HEK293 (cell line): Measurements from ENCODE around the gene PDCD4.
A peak's percentile ranks its signal among the peaks of the same experiment; 100 is the strongest.

Source experiments
- CTCF ChIA-PET: fragments of 350-600 bp; formaldehyde crosslinking; extraction: SDS; loops from one replicate; lab custom pipeline; 2021; ENCODE audit warnings: antibody characterized with exemption; lab: Yijun Ruan, JAX
- POLR2A ChIA-PET: fragments of 300-600 bp; formaldehyde crosslinking; extraction: SDS; loops from one replicate; lab custom pipeline; 2020; ENCODE audit warnings: antibody characterized with exemption, inconsistent platforms; lab: Yijun Ruan, JAX
- H3K27ac ChIP-seq: fragments of 200-500 bp; sonication (Bioruptor generic); 2 replicates; pipeline ENCODE4 v1.5.1; 2014; ENCODE audit warnings: low read depth, low read length, control low read depth, inconsistent platforms; ENCODE audit errors: extremely low read depth
- H3K36me3 ChIP-seq, 2 experiments: fragments of 200-500 bp in 1 of 2; sonication (Bioruptor generic) in 1 of 2; 1 replicate in 1 of 2; 2 replicates in 1 of 2; pipeline ENCODE4 v1.5.1; 2014 to 2017; ENCODE audit warnings: inconsistent platforms in 2 of 2, low read length in 2 of 2; ENCODE audit not compliant: control insufficient read depth in 2 of 2, insufficient read depth in 1 of 2
- H3K4me1 ChIP-seq: fragments of 200-500 bp; sonication (Bioruptor generic); 2 replicates; pipeline ENCODE4 v1.5.1; 2014; ENCODE audit warnings: mild to moderate bottlenecking, low read length, inconsistent platforms; ENCODE audit not compliant: control insufficient read depth, insufficient read depth
- H3K4me3 ChIP-seq: 2 replicates; pipeline ENCODE4 v1.5.1; 2011; ENCODE audit warnings: low read depth, mild to moderate bottlenecking, control low read depth, low read length, moderate library complexity
- H3K9me3 ChIP-seq: fragments of 200-500 bp; sonication (Bioruptor generic); 2 replicates; pipeline ENCODE4 v1.5.1; 2014; ENCODE audit warnings: low read depth, low read length, inconsistent platforms; ENCODE audit not compliant: control insufficient read depth, insufficient read depth
- ELK4 ChIP-seq: IDR thresholded peaks from 2 replicates; pipeline ENCODE4 v1.6.1; 2011; ENCODE audit warnings: mild to moderate bottlenecking, low read depth, low read length, borderline replicate concordance
- FEZF1 ChIP-seq: fragments of 450-650 bp; formaldehyde crosslinking; IDR thresholded peaks from 2 replicates; pipeline ENCODE4 v1.5.1; 2016; ENCODE audit warnings: missing biosample characterization, missing genetic modification characterization
- HOXC10 ChIP-seq: sonication (generic); formaldehyde crosslinking; IDR thresholded peaks from 2 replicates; pipeline ENCODE4 v1.8.1; 2023; ENCODE audit warnings: mild to moderate bottlenecking, missing genetic modification reagents
- KLF9 ChIP-seq: fragments of 450-650 bp; formaldehyde crosslinking; IDR thresholded peaks from 2 replicates; pipeline ENCODE4 v1.5.1; 2016; ENCODE audit warnings: missing biosample characterization, missing genetic modification characterization, low read depth
- REST ChIP-seq: fragments of 450-650 bp; formaldehyde crosslinking; IDR thresholded peaks from 2 replicates; pipeline ENCODE4 v1.5.1; 2016; ENCODE audit warnings: missing biosample characterization, missing genetic modification characterization
- SALL2 ChIP-seq: fragments of 450-650 bp; formaldehyde crosslinking; IDR thresholded peaks from 2 replicates; pipeline ENCODE4 v1.5.0; 2017; ENCODE audit warnings: missing biosample characterization, mild to moderate bottlenecking, missing genetic modification characterization, borderline replicate concordance
- SCRT1 ChIP-seq: fragments of 450-650 bp; formaldehyde crosslinking; IDR thresholded peaks from 2 replicates; pipeline ENCODE4 v1.5.1; 2016; ENCODE audit warnings: missing biosample characterization, missing genetic modification characterization, borderline replicate concordance
- YY2 ChIP-seq: fragments of 450-650 bp; formaldehyde crosslinking; IDR thresholded peaks from 2 replicates; pipeline ENCODE4 v1.5.1; 2016; ENCODE audit warnings: missing biosample characterization, missing genetic modification characterization
- ZBTB11 ChIP-seq: fragments of 450-650 bp; formaldehyde crosslinking; conservative IDR thresholded peaks from 2 replicates; pipeline ENCODE4 v1.5.1; 2016; ENCODE audit warnings: low read depth, missing biosample characterization, missing genetic modification characterization
- ZFP69B ChIP-seq: fragments of 450-650 bp; formaldehyde crosslinking; IDR thresholded peaks from 2 replicates; pipeline ENCODE4 v1.5.1; 2016; ENCODE audit warnings: missing biosample characterization, missing genetic modification characterization
- ZNF140 ChIP-seq: fragments of 450-650 bp; formaldehyde crosslinking; IDR thresholded peaks from 2 replicates; pipeline ENCODE4 v1.5.1; 2016; ENCODE audit warnings: missing biosample characterization, missing genetic modification characterization
- ZNF146 ChIP-seq: fragments of 450-650 bp; formaldehyde crosslinking; IDR thresholded peaks from 2 replicates; pipeline ENCODE4 v1.5.1; 2016; ENCODE audit warnings: missing biosample characterization, missing genetic modification characterization
- ZNF18 ChIP-seq: fragments of 450-650 bp; formaldehyde crosslinking; IDR thresholded peaks from 2 replicates; pipeline ENCODE4 v1.5.1; 2016; ENCODE audit warnings: missing biosample characterization, missing genetic modification characterization
- ZNF19 ChIP-seq: fragments of 450-650 bp; formaldehyde crosslinking; IDR thresholded peaks from 2 replicates; pipeline ENCODE4; 2016; ENCODE audit warnings: missing biosample characterization, missing genetic modification characterization, low read depth
- ZNF423 ChIP-seq: fragments of 450-650 bp; formaldehyde crosslinking; IDR thresholded peaks from 2 replicates; pipeline ENCODE4 v1.5.1; 2016; ENCODE audit warnings: missing biosample characterization, missing genetic modification characterization
- ZNF473 ChIP-seq: fragments of 450-650 bp; formaldehyde crosslinking; IDR thresholded peaks from 2 replicates; pipeline ENCODE4 v1.5.1; 2017; ENCODE audit warnings: missing biosample characterization, missing genetic modification characterization
- ZNF600 ChIP-seq: fragments of 450-650 bp; formaldehyde crosslinking; IDR thresholded peaks from 2 replicates; pipeline ENCODE4 v1.5.1; 2016; ENCODE audit warnings: missing biosample characterization, missing genetic modification characterization
- ZNF623 ChIP-seq: fragments of 450-650 bp; formaldehyde crosslinking; IDR thresholded peaks from 2 replicates; pipeline ENCODE4 v1.5.1; 2016; ENCODE audit warnings: missing biosample characterization, missing genetic modification characterization
- ZNF639 ChIP-seq: fragments of 450-650 bp; formaldehyde crosslinking; IDR thresholded peaks from 2 replicates; pipeline ENCODE4 v1.5.1; 2016; ENCODE audit warnings: missing biosample characterization, missing genetic modification characterization
- ZNF660 ChIP-seq: fragments of 450-650 bp; IDR thresholded peaks from 2 replicates; pipeline ENCODE4 v1.5.1; 2018; ENCODE audit warnings: missing biosample characterization, mild to moderate bottlenecking, missing genetic modification characterization
- ZNF664 ChIP-seq: fragments of 450-650 bp; formaldehyde crosslinking; IDR thresholded peaks from 2 replicates; pipeline ENCODE4 v1.5.1; 2016; ENCODE audit warnings: missing biosample characterization, missing genetic modification characterization
- ZNF701 ChIP-seq: fragments of 450-650 bp; formaldehyde crosslinking; IDR thresholded peaks from 2 replicates; pipeline ENCODE4 v1.5.1; 2016; ENCODE audit warnings: missing biosample characterization, missing genetic modification characterization

Gene PDCD4

GRCh38 chr10:110859973-110860376, 11.8 kb upstream of the PDCD4 start (continued):
- TF ChIP-seq ZBTB11 (no peak), ZNF664 (tag by site-specific recombination) (0 out of 2 replicates have a peak, but pooled peaks have one; percentile 32), ZNF660 (tag by site-specific recombination) (no peak), ZNF701 (tag by site-specific recombination) (no peak), SALL2 (no peak), FEZF1 (tag by site-specific recombination) (peak; percentile 68), ZNF18 (tag by site-specific recombination) (peak; percentile 58), ZFP69B (tag by site-specific recombination) (no peak), ELK4 (no peak), ZNF623 (tag by site-specific recombination) (no peak), SCRT1 (peak; percentile 54; the same call in 1 of the 2 replicates)

- H3K27ac ChIP-seq, result no peak overlapping the region
- no peak overlapping the region for H3K4me3 ChIP-seq
- CTCF ChIA-PET, result no interaction called here
- H3K36me3 ChIP-seq, result no peaks in the 10 kb centered on the region
- H3K4me1 ChIP-seq, result peaks cover 22% of the 10 kb centered on the region
- H3K9me3 ChIP-seq, result no peaks in the 10 kb centered on the region
- POLR2A ChIA-PET, result no interaction called here
- TF ChIP-seq SCRT1, result no peak
- no peak for TF ChIP-seq ZNF18 (tag by site-specific recombination)
- 0 out of 2 replicates have a peak, but pooled peaks have one; percentile 46 for TF ChIP-seq ZNF600 (tag by site-specific recombination)
- no peak for TF ChIP-seq ZNF639 (tag by site-specific recombination)
- no peak for TF ChIP-seq HOXC10 (CRISPR knock-in tag)
- TF ChIP-seq ZNF146 (tag by site-specific recombination), result no peak
- TF ChIP-seq ZNF140 (tag by site-specific recombination), result no peak
- no peak for TF ChIP-seq ZNF473 (tag by site-specific recombination)
- TF ChIP-seq REST (tag by site-specific recombination), result no peak
- 0 out of 2 replicates have a peak, but pooled peaks have one; percentile 32 for TF ChIP-seq YY2 (tag by site-specific recombination)
- no peak for TF ChIP-seq ZNF423
- TF ChIP-seq ZNF19 (tag by site-specific recombination), result no peak
- TF ChIP-seq KLF9 (tag by site-specific recombination), result no peak
Observed at GRCh38 chr10:110860576-110861241, 11.0 kb upstream of the PDCD4 start.
